ENCODE results near the gene TCERG1L. TPM values are rescaled to one million over a fixed set of nuclear protein-coding genes. Genes with fewer than 3 reads are reported as not detected.

TCERG1L gene
- total and polyA plus RNA-seq, 9 of the 15 experiments (the other 6 are each of a cell fraction or from before 2014, with no cell fraction given): not detected

DNA sequence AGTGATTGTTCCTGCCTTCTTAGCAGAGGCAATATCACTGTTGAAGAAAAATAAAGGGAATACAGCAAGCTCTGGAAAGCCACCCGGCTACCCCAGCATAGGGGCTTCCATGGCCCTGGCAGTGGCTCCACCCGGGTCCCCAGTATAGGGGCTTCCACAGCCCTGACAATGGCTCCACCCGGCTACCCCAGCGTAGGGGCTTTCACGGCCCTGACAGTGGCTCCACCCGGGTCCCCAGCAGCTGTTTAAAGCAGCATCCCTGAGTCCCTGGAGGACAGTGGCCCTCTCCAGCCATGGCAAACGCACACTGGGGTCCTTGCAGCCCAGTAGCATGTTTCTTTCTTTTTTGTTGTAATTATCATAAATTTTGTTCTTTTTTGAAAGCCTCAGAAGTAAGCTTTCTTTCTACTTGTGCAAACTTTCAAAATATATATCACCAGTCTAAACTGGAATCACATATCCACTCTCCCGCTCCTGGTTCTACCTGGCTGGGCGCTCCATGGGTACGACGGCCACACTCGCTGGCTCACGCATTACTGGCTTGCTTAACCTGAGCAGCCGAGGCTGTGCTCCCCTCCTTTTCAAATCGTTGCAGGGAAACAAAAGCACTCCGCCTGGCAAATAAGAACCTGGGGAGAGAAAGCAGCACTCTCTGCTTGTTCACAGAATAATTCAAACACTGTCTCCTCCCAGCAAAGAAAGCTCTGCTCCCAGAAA lies 62.1 kb downstream of the TCERG1L start:
- Histone ChIP-seq H4K20me1 (replicated peaks; ENCODE audit: control insufficient read depth, insufficient read depth, low read length) (no peaks in the 10 kb centered on the region), H3K27me3 (ENCODE audit: control insufficient read depth in 2 of 2, insufficient read depth in 2 of 2, low read length in 2 of 2) (peaks cover 0 to 42% of the 10 kb centered on the region in 2 experiments; a peak in 3 of 5 replicates), H3K4me2 (ENCODE audit: insufficient read depth, low read length) (no peak overlapping the region), H3K36me3 (ENCODE audit: control insufficient read depth, insufficient read depth, low read length) (no peaks in the 10 kb centered on the region), H3K9me1 (ENCODE audit: control insufficient read depth, insufficient read depth, low read length) (no peaks in the 10 kb centered on the region), H3K4me3 (no peak overlapping the region), H3K9me3 (replicated peaks; ENCODE audit: control insufficient read depth, insufficient read depth, low read depth, low read length) (no peaks in the 10 kb centered on the region), H3K79me2 (ENCODE audit: control insufficient read depth, insufficient read depth, low read length) (no peaks in the 10 kb centered on the region), H3K27ac (ENCODE audit: extremely low read depth, low read depth, low read length) (no peak overlapping the region), H3K4me1 (replicated peaks in 1 of 2; ENCODE audit: control insufficient read depth in 2 of 2, insufficient read depth in 2 of 2, low read length in 2 of 2) (no peaks in the 10 kb centered on the region), H3K9ac (ENCODE audit: insufficient read depth in 1 of 2, low read depth in 2 of 2, low read length in 2 of 2) (no peak overlapping the region), H2AFZ (ENCODE audit: low read depth, low read length) (no peak overlapping the region)
- ChIA-PET POLR2A (no interaction called here), CTCF (ENCODE audit: low intra/inter-chr PET ratio) (no interaction called here)
- FAIRE-seq (no peak), DNase-seq (ENCODE audit: extremely low read depth in 1 of 4, low spot score in 3 of 4) (no peak), ATAC-seq (no peak)
- intact Hi-C loops (cut with micrococcal nuclease) (no loop called here), in situ Hi-C loops (cut with MboI) (no loop called here)
- TF ChIP-seq, protein P1, sequence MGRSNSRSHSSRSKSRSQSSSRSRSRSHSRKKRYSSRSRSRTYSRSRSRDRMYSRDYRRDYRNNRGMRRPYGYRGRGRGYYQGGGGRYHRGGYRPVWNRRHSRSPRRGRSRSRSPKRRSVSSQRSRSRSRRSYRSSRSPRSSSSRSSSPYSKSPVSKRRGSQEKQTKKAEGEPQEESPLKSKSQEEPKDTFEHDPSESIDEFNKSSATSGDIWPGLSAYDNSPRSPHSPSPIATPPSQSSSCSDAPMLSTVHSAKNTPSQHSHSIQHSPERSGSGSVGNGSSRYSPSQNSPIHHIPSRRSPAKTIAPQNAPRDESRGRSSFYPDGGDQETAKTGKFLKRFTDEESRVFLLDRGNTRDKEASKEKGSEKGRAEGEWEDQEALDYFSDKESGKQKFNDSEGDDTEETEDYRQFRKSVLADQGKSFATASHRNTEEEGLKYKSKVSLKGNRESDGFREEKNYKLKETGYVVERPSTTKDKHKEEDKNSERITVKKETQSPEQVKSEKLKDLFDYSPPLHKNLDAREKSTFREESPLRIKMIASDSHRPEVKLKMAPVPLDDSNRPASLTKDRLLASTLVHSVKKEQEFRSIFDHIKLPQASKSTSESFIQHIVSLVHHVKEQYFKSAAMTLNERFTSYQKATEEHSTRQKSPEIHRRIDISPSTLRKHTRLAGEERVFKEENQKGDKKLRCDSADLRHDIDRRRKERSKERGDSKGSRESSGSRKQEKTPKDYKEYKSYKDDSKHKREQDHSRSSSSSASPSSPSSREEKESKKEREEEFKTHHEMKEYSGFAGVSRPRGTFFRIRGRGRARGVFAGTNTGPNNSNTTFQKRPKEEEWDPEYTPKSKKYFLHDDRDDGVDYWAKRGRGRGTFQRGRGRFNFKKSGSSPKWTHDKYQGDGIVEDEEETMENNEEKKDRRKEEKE (IDR thresholded peaks at IDR 0.05; ENCODE audit: borderline replicate concordance in 1 of 2, control insufficient read depth in 1 of 2, low read depth in 2 of 2, low read length in 1 of 2): no peak
- no peak for TF ChIP-seq POLR3A (IDR thresholded peaks at IDR 0.05; ENCODE audit: borderline replicate concordance, extremely low read depth, insufficient read depth, insufficient read length)
- no peak for TF ChIP-seq ARID2 (IDR thresholded peaks at IDR 0.05)
- no peak for TF ChIP-seq ESRRB (CRISPR knock-in tag; IDR thresholded peaks at IDR 0.05; ENCODE audit: borderline replicate concordance)
- TF ChIP-seq TAF9B (IDR thresholded peaks at IDR 0.05; ENCODE audit: partially characterized antibody): no peak
- no peak for TF ChIP-seq CBX3 (IDR thresholded peaks at IDR 0.05; ENCODE audit: borderline replicate concordance in 1 of 2, low read length in 2 of 2)
- TF ChIP-seq TRIM28 (IDR thresholded peaks at IDR 0.05): no peak
- TF ChIP-seq, protein P2, sequence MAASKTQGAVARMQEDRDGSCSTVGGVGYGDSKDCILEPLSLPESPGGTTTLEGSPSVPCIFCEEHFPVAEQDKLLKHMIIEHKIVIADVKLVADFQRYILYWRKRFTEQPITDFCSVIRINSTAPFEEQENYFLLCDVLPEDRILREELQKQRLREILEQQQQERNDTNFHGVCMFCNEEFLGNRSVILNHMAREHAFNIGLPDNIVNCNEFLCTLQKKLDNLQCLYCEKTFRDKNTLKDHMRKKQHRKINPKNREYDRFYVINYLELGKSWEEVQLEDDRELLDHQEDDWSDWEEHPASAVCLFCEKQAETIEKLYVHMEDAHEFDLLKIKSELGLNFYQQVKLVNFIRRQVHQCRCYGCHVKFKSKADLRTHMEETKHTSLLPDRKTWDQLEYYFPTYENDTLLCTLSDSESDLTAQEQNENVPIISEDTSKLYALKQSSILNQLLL (CRISPR knock-in tag; IDR thresholded peaks at IDR 0.05; ENCODE audit: borderline replicate concordance): no peak
- TF ChIP-seq, protein P3, sequence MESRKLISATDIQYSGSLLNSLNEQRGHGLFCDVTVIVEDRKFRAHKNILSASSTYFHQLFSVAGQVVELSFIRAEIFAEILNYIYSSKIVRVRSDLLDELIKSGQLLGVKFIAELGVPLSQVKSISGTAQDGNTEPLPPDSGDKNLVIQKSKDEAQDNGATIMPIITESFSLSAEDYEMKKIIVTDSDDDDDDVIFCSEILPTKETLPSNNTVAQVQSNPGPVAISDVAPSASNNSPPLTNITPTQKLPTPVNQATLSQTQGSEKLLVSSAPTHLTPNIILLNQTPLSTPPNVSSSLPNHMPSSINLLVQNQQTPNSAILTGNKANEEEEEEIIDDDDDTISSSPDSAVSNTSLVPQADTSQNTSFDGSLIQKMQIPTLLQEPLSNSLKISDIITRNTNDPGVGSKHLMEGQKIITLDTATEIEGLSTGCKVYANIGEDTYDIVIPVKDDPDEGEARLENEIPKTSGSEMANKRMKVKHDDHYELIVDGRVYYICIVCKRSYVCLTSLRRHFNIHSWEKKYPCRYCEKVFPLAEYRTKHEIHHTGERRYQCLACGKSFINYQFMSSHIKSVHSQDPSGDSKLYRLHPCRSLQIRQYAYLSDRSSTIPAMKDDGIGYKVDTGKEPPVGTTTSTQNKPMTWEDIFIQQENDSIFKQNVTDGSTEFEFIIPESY (CRISPR knock-in tag; IDR thresholded peaks at IDR 0.05): no peak
- TF ChIP-seq ZNF253 (CRISPR knock-in tag; conservative IDR thresholded peaks at IDR 0.05): no peak
- no peak for TF ChIP-seq CHCHD3 (CRISPR knock-in tag; IDR thresholded peaks at IDR 0.05)
- no peak for TF ChIP-seq NFRKB (IDR thresholded peaks at IDR 0.05; ENCODE audit: low read depth)
- TF ChIP-seq, protein P4, sequence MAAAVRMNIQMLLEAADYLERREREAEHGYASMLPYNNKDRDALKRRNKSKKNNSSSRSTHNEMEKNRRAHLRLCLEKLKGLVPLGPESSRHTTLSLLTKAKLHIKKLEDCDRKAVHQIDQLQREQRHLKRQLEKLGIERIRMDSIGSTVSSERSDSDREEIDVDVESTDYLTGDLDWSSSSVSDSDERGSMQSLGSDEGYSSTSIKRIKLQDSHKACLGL (CRISPR knock-in tag; IDR thresholded peaks at IDR 0.05; ENCODE audit: borderline replicate concordance, poor library complexity, severe bottlenecking): no peak
- BruUV-seq (replicated peaks): no TSS peak
- 0% methylated on average over 9 of the region's 16 CpGs for WGBS (ENCODE audit: insufficient coverage, low coverage, missing lambda C conversion rate)
